NOMO-1 treated with DMSO at 0.1 percent for 48 hours (cell line): ENCODE results near the gene POLN.
A peak's percentile ranks its signal among the peaks of the same experiment; 100 is the strongest.
"Not testable (repeated sequence)": the region's sequence is repeated elsewhere in the genome, so short reads cannot be mapped to it uniquely, and the experiment has no call there.

Source experiments
- DNase-seq: peaks from one replicate; lab custom pipeline; 2025; ENCODE audit not compliant: unreplicated experiment; lab: John Stamatoyannopoulos, UW

The POLN gene

GRCh38 chr4:2168469-2169319 is 73.2 kb downstream of the POLN start:
- no peak for DNase-seq

- no peak for DNase-seq
Observed at GRCh38 chr4:2166253-2166652, 75.7 kb downstream of the POLN start.

- no peak for DNase-seq
Observed at GRCh38 chr4:2165391-2165790, 76.5 kb downstream of the POLN start.

GRCh38 chr4:2163311-2163821 is 78.6 kb downstream of the POLN start:
- no peak for DNase-seq

GRCh38 chr4:2161092-2161703 is 80.7 kb downstream of the POLN start:
- not testable (repeated sequence) for DNase-seq

GRCh38 chr4:2159931-2160330 is 82.0 kb downstream of the POLN start:
- no peak for DNase-seq

GRCh38 chr4:2155246-2155645 is 86.7 kb downstream of the POLN start:
- no peak for DNase-seq

GRCh38 chr4:2154215-2154740 is 87.6 kb downstream of the POLN start:
- DNase-seq, result no peak

- no peak for DNase-seq
Observed at GRCh38 chr4:2151544-2151943, 90.4 kb downstream of the POLN start.

GRCh38 chr4:2150076-2150475 is 91.8 kb downstream of the POLN start:
- DNase-seq, result no peak

- DNase-seq, result no peak
Observed at GRCh38 chr4:2142630-2143427, 99.1 kb downstream of the POLN start.

GRCh38 chr4:2141762-2142451 is 100.0 kb downstream of the POLN start:
- no peak for DNase-seq

GRCh38 chr4:2141022-2141761 is 100.7 kb downstream of the POLN start:
- DNase-seq, result no peak

GRCh38 chr4:2138846-2139500 is 102.9 kb downstream of the POLN start:
- no peak for DNase-seq

- no peak for DNase-seq
Observed at GRCh38 chr4:2136726-2137125, 105.2 kb downstream of the POLN start.

- peak; percentile 42 for DNase-seq
Observed at GRCh38 chr4:2135083-2135482, 106.8 kb downstream of the POLN start.

- DNase-seq, result no peak
Observed at GRCh38 chr4:2132438-2132837, 109.5 kb downstream of the POLN start.

- no peak for DNase-seq
Observed at GRCh38 chr4:2127609-2128332, 114.2 kb downstream of the POLN start.
